Heart left ventricle (tissue), 13 donors: Measurements from ENCODE around the gene CSNK1G1.

Experiments used
- POLR2A ChIP-seq, 2 donors: fragments of 450-650 bp; IDR thresholded peaks; one replicate each; pipeline ENCODE4 v1.6.1; 2017; ENCODE audit warnings: antibody characterized with exemption in 2 of 2, mild to moderate bottlenecking in 2 of 2, moderate library complexity in 2 of 2
- TF ChIP-seq, protein P1 (sequence below), 12 donors: fragments of 200-600 bp; sonication (generic) in 4 of 12; IDR thresholded peaks; one replicate each; pipeline versions ENCODE4 v1.5.0 to v1.8.0; 2018 to 2022; ENCODE audit warnings: antibody characterized with exemption in 12 of 12, mild to moderate bottlenecking in 5 of 12
- donor health status: ischemic (EF 13 %, LVEDD 7.1; RV severe dilation, severe dysfunction).
- donor health status: DM: no; HTN: yes; CAD: no.
- donor health status: DM: no; HTN: no; CAD: no.
- donor health status: ischemic (EF 25% LVEDD 6.9; RV normal size, moderate dysfunction).
- donor health status: ischemic (EF 25% LVEDD 5.7; RV mildly dilated, moderate dysfunction).
- donor health status: ischemic (EF 35%, LVEDD 5.7; RV mildly dilated, moderate dysfunction).
- donor health status: nonischemic (EF 11% LVEDD 7.7; RV severe dilation, severe dysfunction).
- donor health status: DM: yes; HTN: yes; CAD: no.
- donor health status: PGD.
- donor health status: ischemic (EF 29% LVEDD 5.4; RV normal size, mild dysfunction).
- donor health status: nonischemic (EF 23%, LVEDD 6.1; RV moderate dilation, normal function).

DNA sequence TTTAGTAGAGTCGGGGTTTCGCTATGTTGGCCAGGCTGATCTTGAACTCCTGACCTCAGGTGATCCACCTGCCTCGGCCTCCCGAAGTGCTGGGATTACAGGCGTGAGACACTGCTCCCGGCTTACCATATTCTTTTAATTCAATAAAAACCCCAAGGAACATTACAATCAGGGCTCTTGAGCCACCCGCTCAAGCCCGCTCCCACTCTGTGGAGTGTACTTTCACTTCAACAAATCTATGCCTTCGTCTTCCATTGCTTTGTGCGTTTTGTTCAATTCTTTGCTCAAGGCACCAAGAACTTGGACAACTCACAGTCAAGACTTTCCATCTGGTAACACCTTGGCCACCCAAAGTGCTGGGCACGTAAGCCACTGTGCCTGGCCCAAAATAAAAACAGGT, 130.2 kb downstream of the CSNK1G1 start:
- TF ChIP-seq POLR2A (IDR thresholded peaks at IDR 0.05): no peak
- TF ChIP-seq, protein P1, sequence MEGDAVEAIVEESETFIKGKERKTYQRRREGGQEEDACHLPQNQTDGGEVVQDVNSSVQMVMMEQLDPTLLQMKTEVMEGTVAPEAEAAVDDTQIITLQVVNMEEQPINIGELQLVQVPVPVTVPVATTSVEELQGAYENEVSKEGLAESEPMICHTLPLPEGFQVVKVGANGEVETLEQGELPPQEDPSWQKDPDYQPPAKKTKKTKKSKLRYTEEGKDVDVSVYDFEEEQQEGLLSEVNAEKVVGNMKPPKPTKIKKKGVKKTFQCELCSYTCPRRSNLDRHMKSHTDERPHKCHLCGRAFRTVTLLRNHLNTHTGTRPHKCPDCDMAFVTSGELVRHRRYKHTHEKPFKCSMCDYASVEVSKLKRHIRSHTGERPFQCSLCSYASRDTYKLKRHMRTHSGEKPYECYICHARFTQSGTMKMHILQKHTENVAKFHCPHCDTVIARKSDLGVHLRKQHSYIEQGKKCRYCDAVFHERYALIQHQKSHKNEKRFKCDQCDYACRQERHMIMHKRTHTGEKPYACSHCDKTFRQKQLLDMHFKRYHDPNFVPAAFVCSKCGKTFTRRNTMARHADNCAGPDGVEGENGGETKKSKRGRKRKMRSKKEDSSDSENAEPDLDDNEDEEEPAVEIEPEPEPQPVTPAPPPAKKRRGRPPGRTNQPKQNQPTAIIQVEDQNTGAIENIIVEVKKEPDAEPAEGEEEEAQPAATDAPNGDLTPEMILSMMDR (IDR thresholded peaks at IDR 0.05): no peak
